LHCN-M2 (cell line): ENCODE data around the gene CYP11A1. TPM values are rescaled to one million over a fixed set of nuclear protein-coding genes. Genes with fewer than 3 reads are reported as not detected.

ENCODE experiments used
- DNase-seq: peaks from one replicate; pipeline ENCODE4 v3.0.0-alpha.2; 2012; ENCODE audit warnings: low read depth
- polyA plus RNA-seq: library from polyadenylated mRNA; unstranded; fragments of >200 nt; gene quantifications from one replicate; pipeline ENCODE4 v1.2.1, GENCODE V29; 2012; ENCODE audit warnings: missing spikeins
- total RNA-seq: library from RNA; depleted of rRNA; stranded (reverse); fragments of >200 nt; gene quantifications from 2 replicates; pipeline ENCODE4 v1.2.3, GENCODE V29; 2014; rRNA removed

The CYP11A1 gene
- not detected in 2 replicates for total RNA-seq
- polyA plus RNA-seq, result not detected

- no peak for DNase-seq
Measured at GRCh38 chr15:74367296-74367854, at the start of gene CYP11A1. CYP11A1 (minus strand) TSS chr15:74367646; CDS start chr15:74367585, 61 bp downstream.

GRCh38 chr15:74417225-74417624 is 49.8 kb upstream of the CYP11A1 start:
- DNase-seq, result peak; percentile 99

GRCh38 chr15:74415966-74416916 is 48.8 kb upstream of the CYP11A1 start:
- no peak for DNase-seq

GRCh38 chr15:74414603-74415338 is 47.3 kb upstream of the CYP11A1 start:
- DNase-seq, result peak; percentile 52

- no peak for DNase-seq
Measured at GRCh38 chr15:74414081-74414580, 46.7 kb upstream of the CYP11A1 start.

- DNase-seq, result peak; percentile 76
Measured at GRCh38 chr15:74413350-74414080, 46.1 kb upstream of the CYP11A1 start.

- DNase-seq, result no peak
Measured at GRCh38 chr15:74412159-74412558, 44.7 kb upstream of the CYP11A1 start.

GRCh38 chr15:74411686-74412085 is 44.2 kb upstream of the CYP11A1 start:
- DNase-seq, result no peak

GRCh38 chr15:74410502-74410901 is 43.1 kb upstream of the CYP11A1 start:
- no peak for DNase-seq

- no peak for DNase-seq
Measured at GRCh38 chr15:74409225-74409624, 41.8 kb upstream of the CYP11A1 start.

- DNase-seq, result no peak
Measured at GRCh38 chr15:74408815-74409214, 41.4 kb upstream of the CYP11A1 start.

- no peak for DNase-seq
Measured at GRCh38 chr15:74408385-74408784, 40.9 kb upstream of the CYP11A1 start.

GRCh38 chr15:74406992-74407705 is 39.7 kb upstream of the CYP11A1 start:
- peak; percentile 96 for DNase-seq

- DNase-seq, result no peak
Measured at GRCh38 chr15:74406517-74406916, 39.1 kb upstream of the CYP11A1 start.

GRCh38 chr15:74405823-74406222 is 38.4 kb upstream of the CYP11A1 start:
- DNase-seq, result no peak

GRCh38 chr15:74403991-74404563 is 36.6 kb upstream of the CYP11A1 start:
- no peak for DNase-seq

- DNase-seq, result no peak
Measured at GRCh38 chr15:74403588-74403919, 36.1 kb upstream of the CYP11A1 start.

GRCh38 chr15:74402873-74403587 is 35.6 kb upstream of the CYP11A1 start:
- no peak for DNase-seq

- DNase-seq, result no peak
Measured at GRCh38 chr15:74402337-74402841, 34.9 kb upstream of the CYP11A1 start.
